ENCODE measurements around the gene DNAJB14. TPM values are rescaled to one million over a fixed set of nuclear protein-coding genes. Genes with fewer than 3 reads are reported as not detected.

DNAJB14 gene
- total and polyA plus RNA-seq, 2 donors (not counting 1 experiment from before 2014, with no cell fraction given), result 14.4 to 64.9 TPM

DNA sequence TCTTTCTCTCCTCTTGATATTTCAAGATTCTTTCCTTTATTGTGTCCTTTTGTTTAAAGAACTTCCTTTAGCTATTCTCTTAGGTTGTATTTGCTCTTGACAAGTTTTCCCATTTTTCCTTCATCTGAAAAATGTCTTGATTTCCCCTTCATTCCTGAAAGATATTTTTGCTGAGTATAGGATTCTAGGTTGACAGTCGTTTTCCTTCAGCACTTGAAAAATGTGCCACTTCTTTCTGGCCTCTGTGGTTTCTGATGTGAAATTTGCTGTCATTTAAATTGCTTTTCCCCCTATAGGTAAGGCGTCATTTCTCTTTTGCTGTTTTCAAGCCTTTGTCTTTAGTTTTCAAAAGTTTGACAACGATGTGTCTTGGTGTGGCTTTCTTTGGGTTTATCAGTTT, 28.8 kb downstream of the DNAJB14 start:
- no peak overlapping the region for H3K27ac Mint-ChIP-seq

DNA sequence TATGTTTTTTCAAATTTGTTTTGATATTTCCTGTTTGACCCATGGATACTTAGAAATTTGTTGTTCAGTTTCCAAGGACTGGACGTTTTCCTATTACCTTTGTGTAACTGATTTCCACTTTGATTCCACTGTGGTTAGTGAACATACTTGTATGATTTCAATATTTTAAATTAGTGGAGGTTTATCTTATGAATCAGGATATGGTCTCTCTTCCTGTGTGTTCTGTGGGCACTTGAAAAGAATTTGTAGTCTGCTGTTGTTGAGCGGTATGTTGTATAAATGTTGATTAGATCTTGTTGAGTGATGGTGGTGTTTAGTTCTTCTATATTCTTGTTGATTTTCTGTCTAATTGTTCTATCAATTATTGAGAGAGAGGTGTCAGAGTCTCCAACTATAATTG, 31.0 kb downstream of the DNAJB14 start:
- H2AFZ ChIP-seq (ENCODE audit: insufficient read depth, low read depth, low read length, poor library complexity, severe bottlenecking), result no peak overlapping the region
- no peak overlapping the region for H3K4me3 Mint-ChIP-seq
- intact Hi-C loops (cut with micrococcal nuclease), result no loop called here
- peaks cover 7% of the 10 kb centered on the region for H3K79me2 ChIP-seq (ENCODE audit: control insufficient read depth, insufficient read depth, low read length)
- no peak overlapping the region for H3K4me2 ChIP-seq (replicated peaks; ENCODE audit: low read depth, low read length, poor library complexity, severe bottlenecking)
- H3K27me3 Mint-ChIP-seq, result no peaks in the 10 kb centered on the region
- H3K4me1 ChIP-seq (ENCODE audit: control insufficient read depth in 2 of 2, insufficient read depth in 2 of 2, low read length in 2 of 2), result no peaks in the 10 kb centered on the region
- no peak for TF ChIP-seq EZH2 (IDR thresholded peaks at IDR 0.05; ENCODE audit: borderline replicate concordance, insufficient read depth, low read depth, low read length, poor library complexity, severe bottlenecking)
- DNase-seq (no peak), ATAC-seq (ENCODE audit: low read depth) (no peak)
- POLR2A ChIA-PET, result no interaction called here
- H3K27me3 ChIP-seq (replicated peaks in 1 of 4; ENCODE audit: control extremely low read depth in 1 of 4, control insufficient read depth in 3 of 4, insufficient read depth in 4 of 4, low read length in 3 of 4), result no peaks in the 10 kb centered on the region
- no peak overlapping the region for H3K9ac ChIP-seq (ENCODE audit: low read length)
- no CpG with 5 or more reads among the region's 2 CpGs for WGBS (ENCODE audit: insufficient coverage)
- no peak overlapping the region for H3K4me3 ChIP-seq (ENCODE audit: control extremely low read depth in 1 of 5, extremely low read depth in 1 of 5, insufficient read depth in 1 of 5, low read depth in 2 of 5, low read length in 4 of 5)
- H3K4me1 Mint-ChIP-seq, result no peaks in the 10 kb centered on the region
- peaks cover 7% of the 10 kb centered on the region for H3K9me3 Mint-ChIP-seq (ENCODE audit: insufficient read depth)
- H3K27ac Mint-ChIP-seq, result no peak overlapping the region
- H4K20me1 ChIP-seq (ENCODE audit: control insufficient read depth, insufficient read depth, low read length, poor library complexity, severe bottlenecking), result no peaks in the 10 kb centered on the region
- H3K9me3 ChIP-seq (ENCODE audit: control extremely low read depth in 1 of 3, control insufficient read depth in 2 of 3, insufficient read depth in 1 of 3, low read length in 2 of 3), result peaks cover 0 to 11% (median 9%) of the 10 kb centered on the region in 3 donors
- H3K36me3 ChIP-seq (replicated peaks in 1 of 2; ENCODE audit: control extremely low read depth in 1 of 2, control insufficient read depth in 1 of 2, extremely low read depth in 1 of 2, insufficient read depth in 2 of 2, low read length in 1 of 2), result peaks cover 4 to 31% of the 10 kb centered on the region in 2 experiments
- CTCF ChIA-PET, result no interaction called here
- H3K27ac ChIP-seq (ENCODE audit: low read length in 2 of 2), result no peak overlapping the region

More for the DNA sequence above, 28.8 kb downstream of the DNAJB14 start:
- peaks cover 8 to 39% of the 10 kb centered on the region in 2 experiments for H3K36me3 ChIP-seq (replicated peaks in 1 of 2; ENCODE audit: control extremely low read depth in 1 of 2, control insufficient read depth in 1 of 2, extremely low read depth in 1 of 2, insufficient read depth in 2 of 2, low read length in 1 of 2)
- H2AFZ ChIP-seq (ENCODE audit: insufficient read depth, low read depth, low read length, poor library complexity, severe bottlenecking), result no peak overlapping the region
- peaks cover 7% of the 10 kb centered on the region for H3K79me2 ChIP-seq (ENCODE audit: control insufficient read depth, insufficient read depth, low read length)
- H3K27ac ChIP-seq (ENCODE audit: low read length in 2 of 2), result no peak overlapping the region
- no peak overlapping the region for H3K4me2 ChIP-seq (replicated peaks; ENCODE audit: low read depth, low read length, poor library complexity, severe bottlenecking)
- POLR2A ChIA-PET, result interaction anchor here (0.6 kb wide), 1 partner anchor 1857 kb away, joined by 5 read pairs; no protein-coding TSS in a partner anchor
- no peak overlapping the region for H3K9ac ChIP-seq (ENCODE audit: low read length)
- TF ChIP-seq EZH2 (IDR thresholded peaks at IDR 0.05; ENCODE audit: borderline replicate concordance, insufficient read depth, low read depth, low read length, poor library complexity, severe bottlenecking), result no peak
- no peak overlapping the region for H3K4me3 Mint-ChIP-seq
- WGBS (ENCODE audit: insufficient coverage), result no CpG with 5 or more reads among the region's 3 CpGs
- H3K27me3 ChIP-seq (replicated peaks in 1 of 4; ENCODE audit: control extremely low read depth in 1 of 4, control insufficient read depth in 3 of 4, insufficient read depth in 4 of 4, low read length in 3 of 4), result no peaks in the 10 kb centered on the region
- CTCF ChIA-PET, result no interaction called here
- H3K9me3 ChIP-seq (ENCODE audit: control extremely low read depth in 1 of 3, control insufficient read depth in 2 of 3, insufficient read depth in 1 of 3, low read length in 2 of 3), result peaks cover 0 to 11% (median 9%) of the 10 kb centered on the region in 3 donors
- no peaks in the 10 kb centered on the region for H3K27me3 Mint-ChIP-seq
- H3K4me3 ChIP-seq (ENCODE audit: control extremely low read depth in 1 of 5, extremely low read depth in 1 of 5, insufficient read depth in 1 of 5, low read depth in 2 of 5, low read length in 4 of 5), result no peak overlapping the region
- intact Hi-C loops (cut with micrococcal nuclease), result no loop called here
- DNase-seq (no peak), ATAC-seq (ENCODE audit: low read depth) (no peak)
- no peaks in the 10 kb centered on the region for H4K20me1 ChIP-seq (ENCODE audit: control insufficient read depth, insufficient read depth, low read length, poor library complexity, severe bottlenecking)
- peaks cover 7% of the 10 kb centered on the region for H3K9me3 Mint-ChIP-seq (ENCODE audit: insufficient read depth)
- no peaks in the 10 kb centered on the region for H3K4me1 ChIP-seq (ENCODE audit: control insufficient read depth in 2 of 2, insufficient read depth in 2 of 2, low read length in 2 of 2)
- H3K4me1 Mint-ChIP-seq, result no peaks in the 10 kb centered on the region
